ENCODE data around the gene CLDN14. TPM values are rescaled to one million over a fixed set of nuclear protein-coding genes. Genes with fewer than 3 reads are reported as not detected.
"Not testable (repeated sequence)": the region's sequence is repeated elsewhere in the genome, so short reads cannot be mapped to it uniquely, and the experiment has no call there.

The CLDN14 gene
- total RNA-seq, 1 experiment from 2014 or later = not detected

DNA sequence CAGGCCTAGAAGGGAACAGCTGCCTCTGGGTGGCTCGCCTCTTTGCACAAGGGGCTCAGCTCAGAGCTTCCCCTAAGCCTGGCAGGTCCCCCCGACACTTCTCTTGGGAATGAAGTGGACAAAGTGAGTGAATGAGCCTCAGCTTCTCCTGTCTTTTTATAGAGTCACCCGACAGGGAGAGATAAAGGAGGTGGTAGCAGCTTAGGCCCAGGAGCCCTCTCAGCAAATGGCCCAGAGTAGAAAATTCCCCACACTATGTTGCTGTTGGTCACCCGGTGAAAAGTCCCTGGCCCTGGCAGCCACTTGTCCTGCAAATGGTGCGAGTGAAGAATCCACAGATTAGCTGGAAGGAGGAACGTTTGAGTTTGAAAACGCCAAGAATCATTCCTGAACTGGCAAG lies 2.4 kb downstream of the CLDN14 start:
- DNase-seq (ENCODE audit: low read depth) = no peak
- in situ Hi-C loops (cut with HindIII; ENCODE audit: low pct_unique_long_range_greater_than_20kb, low sequenced_read_pairs) = no loop called here

DNA sequence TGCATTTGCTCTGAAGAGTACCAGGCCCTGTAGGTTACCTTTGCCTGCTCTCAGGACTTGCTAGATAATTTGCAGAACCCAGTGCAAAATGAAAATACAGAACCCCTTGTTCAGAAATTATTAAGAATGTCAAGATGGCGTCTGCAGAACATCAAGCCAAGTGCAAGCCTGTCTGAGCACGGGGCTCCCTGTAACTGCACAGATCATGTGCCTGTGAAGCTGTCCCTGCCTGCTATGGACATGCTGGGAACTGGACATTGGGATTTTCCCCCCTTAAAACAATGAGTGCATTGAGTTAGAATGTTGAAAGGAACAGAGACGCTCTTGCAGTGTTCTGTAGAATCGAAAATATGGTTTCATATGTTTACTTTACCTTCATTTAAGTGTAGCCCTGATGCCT lies 2.9 kb downstream of the CLDN14 start:
- in situ Hi-C loops (cut with HindIII; ENCODE audit: low pct_unique_long_range_greater_than_20kb, low sequenced_read_pairs) = no loop called here
- DNase-seq (ENCODE audit: low read depth) = no peak

DNA sequence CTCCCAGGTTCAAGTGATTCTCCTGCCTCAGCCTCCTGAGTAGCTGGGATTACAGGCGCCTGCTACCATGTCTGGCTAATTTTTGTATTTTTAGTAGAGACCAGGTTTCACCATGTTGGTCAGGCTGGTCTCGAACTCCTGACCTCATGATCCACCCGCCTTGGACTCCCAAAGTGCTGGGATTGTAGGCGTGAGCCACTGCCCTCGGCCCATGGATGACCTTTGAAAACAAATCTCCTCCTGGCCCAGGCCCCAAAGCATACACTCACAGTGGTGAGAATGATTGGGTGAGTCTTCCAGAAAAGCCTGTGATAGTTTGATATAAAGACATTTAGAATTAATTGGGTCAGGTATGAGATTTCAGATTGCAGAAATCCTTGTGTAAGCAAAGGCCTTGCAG lies 3.4 kb downstream of the CLDN14 start:
- in situ Hi-C loops (cut with HindIII; ENCODE audit: low pct_unique_long_range_greater_than_20kb, low sequenced_read_pairs); DNase-seq (ENCODE audit: low read depth): not testable (repeated sequence)

DNA sequence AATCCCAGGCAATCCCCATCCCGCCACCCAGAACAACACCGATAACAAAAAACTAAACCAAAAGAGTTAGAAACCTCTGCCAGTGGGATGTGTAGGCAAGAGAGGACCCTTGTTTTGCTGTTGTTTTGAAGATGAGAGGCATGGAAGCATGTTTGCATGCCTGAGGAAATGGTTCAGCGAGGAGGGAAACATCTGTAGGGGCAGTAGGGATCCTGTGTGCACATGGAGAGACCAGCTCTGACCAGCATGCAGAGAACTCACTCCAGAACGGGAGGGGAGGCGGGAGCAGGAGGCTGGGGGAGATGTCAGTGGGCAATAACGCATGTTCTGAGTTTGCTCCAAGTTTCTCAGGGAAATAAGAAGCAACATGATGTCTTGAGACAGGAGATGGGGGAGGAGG lies 5.3 kb downstream of the CLDN14 start:
- no peak for DNase-seq (ENCODE audit: low read depth)
- in situ Hi-C loops (cut with HindIII; ENCODE audit: low pct_unique_long_range_greater_than_20kb, low sequenced_read_pairs) = no loop called here

DNA sequence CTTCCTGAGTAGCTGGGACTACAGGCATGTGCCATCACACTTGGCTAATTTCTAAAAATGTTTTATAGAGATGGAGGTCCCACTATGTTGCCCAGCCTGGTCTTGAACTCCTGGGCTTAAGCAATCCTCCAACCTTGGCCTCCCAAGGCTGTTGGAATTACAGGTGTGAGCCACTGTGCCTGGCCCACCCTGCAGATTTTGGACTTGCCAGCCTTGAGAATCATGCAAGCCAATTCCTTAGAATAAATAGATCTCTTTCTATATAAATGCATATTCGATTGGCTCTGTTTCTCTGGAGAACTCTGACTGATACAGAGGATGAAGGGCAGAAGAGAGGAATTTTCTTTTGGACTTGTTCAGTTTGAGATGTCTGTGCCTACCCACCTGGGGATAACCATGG lies 6.7 kb downstream of the CLDN14 start:
- in situ Hi-C loops (cut with HindIII; ENCODE audit: low pct_unique_long_range_greater_than_20kb, low sequenced_read_pairs) = no loop called here

DNA sequence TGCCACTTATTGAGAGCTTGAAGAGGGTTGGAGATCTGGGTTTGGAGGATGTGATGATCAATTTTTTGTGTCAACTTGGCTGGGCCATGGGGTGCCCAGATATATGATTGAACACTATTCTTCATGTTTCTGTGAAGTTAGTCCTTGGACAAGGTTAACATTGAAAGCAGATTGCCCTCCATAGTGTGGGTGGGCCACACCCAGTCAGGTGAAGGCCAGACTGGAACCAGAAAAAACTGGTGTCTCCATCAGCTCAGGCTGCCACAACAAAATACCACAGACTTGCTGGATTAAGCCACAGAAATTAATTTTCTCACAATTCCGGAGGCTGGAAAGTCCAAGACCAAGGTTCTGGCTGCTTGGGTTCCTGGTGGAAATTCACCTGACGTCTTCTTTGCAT lies 7.5 kb downstream of the CLDN14 start:
- in situ Hi-C loops (cut with HindIII; ENCODE audit: low pct_unique_long_range_greater_than_20kb, low sequenced_read_pairs) = no loop called here
- no peak for DNase-seq (ENCODE audit: low read depth)

More for the DNA sequence above, 6.7 kb downstream of the CLDN14 start:
- DNase-seq (ENCODE audit: low read depth) = no peak

DNA sequence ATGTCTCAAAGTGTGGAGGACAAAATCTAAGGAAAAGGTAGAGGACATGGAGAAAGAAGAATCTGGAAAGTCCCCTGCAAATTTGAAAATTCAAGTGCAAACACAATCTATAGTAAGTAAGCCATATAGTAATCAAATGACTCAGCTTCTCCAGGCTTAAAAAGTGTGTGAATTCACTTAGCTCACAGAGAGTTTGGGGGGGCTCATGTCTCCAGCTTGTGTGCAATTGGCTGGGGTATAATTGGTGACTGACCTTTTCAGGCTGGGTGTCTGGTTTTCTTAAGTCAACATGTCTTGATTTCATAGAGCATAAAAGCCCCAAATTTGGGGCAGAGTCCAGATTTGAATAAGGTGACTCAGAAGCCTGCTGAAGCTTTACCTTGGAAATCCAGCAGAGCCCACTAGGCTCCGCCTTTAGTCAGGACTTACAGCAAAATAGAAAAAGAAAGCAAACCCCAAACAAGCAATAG lies 8.6 kb downstream of the CLDN14 start:
- peak; percentile 68 for DNase-seq (ENCODE audit: low read depth)
- in situ Hi-C loops (cut with HindIII; ENCODE audit: low pct_unique_long_range_greater_than_20kb, low sequenced_read_pairs) = no loop called here

DNA sequence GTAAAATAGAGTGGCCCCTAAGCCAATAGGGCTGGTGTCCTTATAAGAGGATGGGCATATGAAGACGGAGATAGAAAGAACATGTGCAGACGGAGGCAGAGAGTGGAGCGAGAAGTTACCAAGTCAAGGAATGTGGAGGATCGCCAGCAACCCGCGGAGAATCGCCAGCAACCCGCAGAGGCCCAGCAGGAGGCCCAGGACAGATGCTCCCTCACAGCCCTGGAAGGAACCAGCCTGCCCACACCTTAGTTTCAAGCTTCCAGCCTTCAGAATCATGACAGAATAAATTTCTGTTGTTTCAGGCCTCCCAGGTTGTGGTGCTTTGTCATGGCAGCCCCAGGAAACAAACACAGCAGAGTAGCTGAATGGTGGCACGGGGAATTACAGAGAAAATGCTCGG lies 9.6 kb downstream of the CLDN14 start:
- no peak for DNase-seq (ENCODE audit: low read depth)
- in situ Hi-C loops (cut with HindIII; ENCODE audit: low pct_unique_long_range_greater_than_20kb, low sequenced_read_pairs) = no loop called here

DNA sequence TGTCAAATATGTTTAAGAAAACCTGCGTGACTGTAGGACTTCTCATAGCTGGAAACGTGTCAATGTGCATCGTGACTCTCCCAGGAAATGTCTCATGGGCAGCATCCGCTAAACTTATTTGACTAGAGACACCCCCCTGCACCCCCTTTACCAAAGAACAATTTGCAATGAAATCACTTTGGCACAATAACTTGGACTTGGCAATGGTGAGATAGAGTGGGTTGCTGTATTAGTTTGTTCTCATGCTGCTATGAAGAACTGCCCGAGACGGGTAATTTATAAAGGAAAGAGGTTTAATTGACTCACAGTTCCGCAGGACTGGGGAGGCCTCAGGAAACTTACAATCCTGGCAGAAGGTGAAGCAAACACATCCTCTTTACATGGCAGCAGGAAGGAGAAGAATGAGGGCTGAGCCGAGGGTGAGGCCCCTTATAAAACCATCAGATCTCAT lies 13.8 kb downstream of the CLDN14 start:
- in situ Hi-C loops (cut with HindIII; ENCODE audit: low pct_unique_long_range_greater_than_20kb, low sequenced_read_pairs) = no loop called here
- no peak for DNase-seq (ENCODE audit: low read depth)

DNA sequence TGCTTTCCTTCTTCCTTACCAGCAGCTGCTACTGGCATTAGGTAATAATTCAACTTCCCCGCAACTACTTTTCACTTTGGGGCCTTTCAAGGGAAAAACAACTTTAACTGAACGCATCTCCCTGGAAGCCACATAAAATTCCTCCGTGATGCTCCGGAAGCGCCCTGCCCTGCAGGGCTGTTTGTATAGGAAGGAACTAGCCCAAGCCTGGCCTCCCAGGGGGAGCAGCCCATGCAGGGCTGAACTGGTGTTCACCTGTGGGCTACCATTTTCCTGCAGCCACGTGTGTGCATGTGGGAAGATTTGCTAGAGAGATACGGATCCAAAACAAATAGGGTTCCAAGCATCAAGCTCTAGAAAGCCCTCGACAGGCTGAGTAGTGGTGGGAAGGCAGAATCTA lies 14.4 kb downstream of the CLDN14 start:
- DNase-seq (ENCODE audit: low read depth) = no peak
- in situ Hi-C loops (cut with HindIII; ENCODE audit: low pct_unique_long_range_greater_than_20kb, low sequenced_read_pairs) = no loop called here

DNA sequence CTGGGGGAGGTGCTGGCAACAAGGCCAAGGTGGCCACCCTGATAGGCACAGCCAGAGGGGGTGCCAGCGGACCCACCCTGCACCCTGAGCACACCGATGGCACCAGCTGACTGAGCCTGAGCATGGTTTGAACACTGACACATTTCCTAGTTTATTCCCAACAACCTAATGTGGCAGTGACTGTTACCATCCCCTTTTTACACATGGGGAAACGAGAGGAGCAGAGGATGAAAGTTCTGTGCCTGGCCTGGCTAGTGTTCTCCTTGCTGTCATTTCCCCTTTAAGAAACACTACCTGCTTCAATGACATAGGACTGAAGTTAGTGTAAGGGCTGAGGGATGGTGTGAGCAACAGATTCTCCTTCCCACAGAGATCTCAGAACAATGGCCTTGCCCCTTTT lies 15.3 kb downstream of the CLDN14 start:
- in situ Hi-C loops (cut with HindIII; ENCODE audit: low pct_unique_long_range_greater_than_20kb, low sequenced_read_pairs) = no loop called here
- DNase-seq (ENCODE audit: low read depth) = no peak

DNA sequence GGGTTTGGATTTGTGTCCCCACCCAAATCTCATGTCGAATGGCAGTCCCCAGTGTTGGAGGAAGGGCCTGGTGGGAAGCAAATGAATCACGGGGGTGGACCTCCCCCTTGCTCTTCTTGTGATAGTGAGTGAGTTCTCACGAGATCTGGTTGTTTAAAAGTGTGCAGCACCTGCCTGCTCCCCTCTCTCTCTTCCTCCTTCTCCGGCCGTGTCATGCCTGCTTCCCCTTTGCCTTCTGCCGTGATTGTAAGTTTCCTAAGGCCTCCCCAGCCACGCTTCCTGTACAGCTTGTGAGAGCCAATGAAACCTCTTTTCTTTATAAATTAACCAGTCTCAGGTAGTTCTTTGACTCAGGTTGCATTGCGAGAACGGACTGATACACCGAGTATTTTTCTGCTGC lies 15.9 kb downstream of the CLDN14 start:
- no peak for DNase-seq (ENCODE audit: low read depth)
- in situ Hi-C loops (cut with HindIII; ENCODE audit: low pct_unique_long_range_greater_than_20kb, low sequenced_read_pairs) = no loop called here

DNA sequence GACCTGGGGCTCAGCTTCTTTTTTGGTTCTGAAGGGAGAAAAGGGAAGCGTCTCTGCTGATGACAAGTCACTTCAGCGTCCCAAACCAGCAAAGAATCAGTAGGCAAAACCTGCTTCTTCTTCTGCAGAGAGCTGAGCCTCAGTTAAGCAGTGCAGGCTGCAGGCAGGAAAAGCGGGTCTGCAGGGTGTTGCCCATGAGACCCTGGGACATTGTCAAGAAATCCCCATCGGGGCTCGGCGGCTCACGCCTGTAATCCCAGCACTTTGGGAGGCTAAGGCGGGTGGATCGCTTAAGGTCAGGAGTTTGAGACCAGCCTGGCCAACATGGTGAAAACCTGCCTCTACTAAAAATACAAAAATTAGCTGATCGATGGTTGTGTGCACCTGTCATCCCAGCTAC lies 16.7 kb downstream of the CLDN14 start:
- in situ Hi-C loops (cut with HindIII; ENCODE audit: low pct_unique_long_range_greater_than_20kb, low sequenced_read_pairs) = no loop called here
- DNase-seq (ENCODE audit: low read depth) = no peak

DNA sequence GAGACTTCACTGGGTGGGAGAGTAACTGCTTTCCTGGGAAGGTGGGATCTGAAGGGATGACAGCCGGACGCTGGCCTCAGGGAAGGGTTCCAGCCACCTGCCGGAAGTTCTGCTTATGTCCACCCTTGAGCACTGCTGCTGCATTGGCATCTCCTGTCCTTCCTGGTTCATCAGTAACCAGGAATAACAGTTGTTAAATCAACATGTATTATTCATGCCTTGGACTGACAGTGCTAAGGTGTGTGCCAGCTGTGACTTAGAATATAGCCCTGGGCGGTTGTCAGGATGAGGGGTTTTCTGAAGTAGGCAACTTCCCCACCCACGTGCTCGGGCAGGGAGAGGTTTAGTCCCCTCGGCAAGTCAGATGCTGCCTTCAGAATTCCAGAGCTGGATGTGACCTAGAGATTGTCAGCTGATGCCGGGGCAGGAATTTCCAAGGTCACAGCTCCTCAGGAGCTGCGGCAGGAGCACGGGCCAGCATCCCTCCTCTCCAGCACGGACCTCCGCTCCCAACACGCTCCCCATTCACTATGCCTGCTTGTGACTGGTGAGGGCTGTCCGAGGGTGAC lies 17.9 kb downstream of the CLDN14 start:
- DNase-seq (ENCODE audit: low read depth) = peak; percentile 79
- in situ Hi-C loops (cut with HindIII; ENCODE audit: low pct_unique_long_range_greater_than_20kb, low sequenced_read_pairs) = no loop called here

DNA sequence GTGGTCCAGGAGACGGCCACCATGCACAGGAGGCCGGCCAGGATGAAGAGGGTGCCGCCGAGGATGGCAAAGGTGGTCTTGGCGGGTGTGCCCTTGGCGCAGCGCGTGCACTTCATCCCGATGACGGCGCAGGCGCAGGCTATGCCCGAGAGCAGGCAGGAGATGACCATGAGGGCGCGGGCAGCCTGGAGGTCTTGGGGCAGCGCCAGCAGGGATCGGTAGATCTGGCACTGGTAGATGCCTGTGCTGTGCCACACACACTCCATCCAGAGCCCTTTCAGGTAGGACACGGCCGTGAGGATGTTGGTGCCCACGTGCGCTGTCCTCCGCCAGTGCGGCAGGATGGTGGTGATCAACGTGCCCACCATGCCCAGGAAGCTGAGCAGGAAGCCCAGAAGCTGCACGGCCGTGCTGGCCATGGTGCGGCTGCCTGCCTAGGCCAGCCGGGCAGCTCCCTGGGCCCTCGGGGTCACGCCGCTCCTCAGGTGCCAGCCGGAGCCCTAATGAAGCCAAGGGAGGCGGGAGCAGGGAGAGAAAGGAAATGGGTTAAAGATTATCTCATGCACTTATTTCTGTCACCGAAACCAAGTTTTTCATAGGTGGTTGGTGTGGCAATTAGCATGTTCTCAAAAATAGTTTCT lies 18.5 kb downstream of the CLDN14 start:
- no peak for DNase-seq (ENCODE audit: low read depth)
- in situ Hi-C loops (cut with HindIII; ENCODE audit: low pct_unique_long_range_greater_than_20kb, low sequenced_read_pairs) = no loop called here

DNA sequence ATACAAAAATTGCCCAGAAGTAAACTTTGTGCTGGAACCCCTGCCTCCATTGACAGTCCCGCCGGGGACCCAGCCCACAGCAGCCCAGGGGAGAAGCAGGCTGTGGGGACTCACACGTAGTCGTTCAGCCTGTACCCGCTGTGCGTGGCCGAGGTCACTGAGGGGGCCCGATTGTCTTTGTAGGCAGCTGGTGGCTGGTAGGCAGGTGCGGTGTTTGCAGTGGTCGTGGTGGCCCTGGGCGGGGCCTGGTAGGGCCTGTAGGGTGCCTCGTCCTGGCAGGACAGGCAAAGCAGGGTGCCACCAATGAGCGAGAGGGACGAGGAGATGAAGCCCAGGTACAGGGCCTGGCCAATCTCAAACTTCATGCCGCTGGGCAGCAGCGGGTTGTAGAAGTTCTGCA lies 19.1 kb downstream of the CLDN14 start:
- in situ Hi-C loops (cut with HindIII; ENCODE audit: low pct_unique_long_range_greater_than_20kb, low sequenced_read_pairs) = no loop called here
- DNase-seq (ENCODE audit: low read depth) = no peak

DNA sequence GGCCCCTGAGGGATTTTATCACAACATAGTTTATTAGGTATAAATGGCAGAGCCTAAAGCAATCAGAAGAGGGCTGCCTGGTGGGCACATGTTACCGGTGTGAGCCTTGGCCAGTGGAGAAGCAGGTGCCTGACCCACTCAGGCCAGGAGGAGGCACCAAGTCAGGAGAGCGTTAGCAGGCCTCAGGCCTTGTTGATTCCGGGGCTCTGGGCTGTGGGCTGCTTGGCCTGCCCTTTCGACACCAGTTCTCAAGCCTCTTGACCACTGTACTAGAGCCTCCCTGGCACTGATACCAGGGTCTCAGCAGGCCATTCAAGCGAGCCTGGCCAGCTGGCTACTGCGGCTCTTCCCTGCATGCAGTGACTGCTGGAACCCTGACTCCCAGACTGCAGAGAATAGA lies 20.8 kb downstream of the CLDN14 start:
- DNase-seq (ENCODE audit: low read depth) = no peak
- in situ Hi-C loops (cut with HindIII; ENCODE audit: low pct_unique_long_range_greater_than_20kb, low sequenced_read_pairs) = no loop called here

DNA sequence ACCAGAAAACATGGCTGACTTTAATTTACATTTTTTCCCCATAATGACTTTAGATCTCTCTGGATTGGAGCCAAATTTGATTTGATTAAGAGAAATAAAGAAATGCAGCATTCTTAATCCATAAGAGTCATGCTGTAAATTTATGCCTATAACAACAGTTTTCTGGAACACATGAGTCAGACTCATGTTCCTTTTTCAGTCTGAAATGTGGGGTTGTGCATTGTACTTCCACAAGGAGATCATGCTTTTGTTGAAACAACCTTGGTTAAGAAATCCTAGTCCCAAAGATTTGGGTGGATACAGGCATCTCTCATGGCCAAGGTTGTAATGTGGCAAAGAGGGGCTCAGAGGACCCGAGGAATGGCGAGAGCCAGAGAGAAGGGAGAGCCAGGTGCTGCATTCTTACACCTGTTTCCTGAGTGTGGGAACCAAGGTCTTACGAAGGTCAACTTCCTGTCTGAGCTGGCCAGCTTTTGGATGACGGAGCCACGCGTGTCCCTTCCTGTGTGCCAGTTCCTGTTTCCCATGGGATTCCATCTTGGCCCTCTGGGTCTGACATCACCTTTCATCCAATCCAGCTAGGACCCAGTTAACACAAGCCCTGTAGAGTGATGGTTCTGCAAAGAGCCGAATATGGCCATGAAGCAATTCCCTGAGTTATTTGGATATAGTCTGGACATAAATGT lies 23.1 kb downstream of the CLDN14 start:
- no peak for DNase-seq (ENCODE audit: low read depth)
- in situ Hi-C loops (cut with HindIII; ENCODE audit: low pct_unique_long_range_greater_than_20kb, low sequenced_read_pairs) = no loop called here

DNA sequence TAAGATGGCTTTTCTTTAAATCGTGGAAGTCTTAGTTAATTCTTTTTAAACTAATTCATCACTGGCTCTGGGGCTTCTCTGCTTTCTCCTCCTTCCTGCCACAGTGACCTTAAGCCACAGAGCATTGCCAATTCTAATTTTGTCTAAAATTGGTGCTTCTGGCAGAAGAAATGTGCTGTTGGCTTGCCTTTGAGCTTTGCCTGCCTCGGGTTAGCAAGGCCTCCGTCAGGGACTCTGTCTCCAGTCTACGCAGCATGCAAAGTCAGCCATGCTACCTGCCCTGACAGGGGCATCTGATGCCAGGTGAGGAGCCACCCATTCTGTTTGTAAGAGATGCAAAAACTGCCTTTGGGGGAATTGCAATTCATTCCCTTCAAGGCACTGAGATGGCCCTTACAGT lies 25.2 kb downstream of the CLDN14 start:
- in situ Hi-C loops (cut with HindIII; ENCODE audit: low pct_unique_long_range_greater_than_20kb, low sequenced_read_pairs) = no loop called here

DNA sequence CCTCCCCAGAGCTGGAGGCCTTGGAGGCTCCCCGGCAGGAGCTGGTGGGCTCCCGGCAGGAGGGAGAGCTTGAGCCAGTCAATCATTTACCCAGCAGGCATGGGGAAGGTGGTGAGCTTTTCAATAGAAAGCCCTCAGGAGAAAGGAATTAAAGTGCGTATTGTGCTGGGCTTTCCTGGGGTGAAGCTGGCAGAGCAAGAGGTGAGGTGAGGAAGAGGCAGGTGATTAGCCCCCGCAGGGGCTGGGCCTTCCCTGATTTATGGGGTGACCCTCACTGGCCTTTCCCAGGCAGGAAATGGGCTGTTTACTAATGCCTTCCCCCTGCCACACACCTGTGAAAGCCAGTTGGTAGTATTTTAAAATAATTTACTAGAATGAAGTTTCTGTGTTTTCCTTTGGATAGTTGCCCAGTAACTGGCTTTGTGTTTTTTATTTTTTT lies 25.8 kb downstream of the CLDN14 start:
- peak; percentile 65 for DNase-seq (ENCODE audit: low read depth)
- in situ Hi-C loops (cut with HindIII; ENCODE audit: low pct_unique_long_range_greater_than_20kb, low sequenced_read_pairs) = no loop called here

More for the DNA sequence above, 25.2 kb downstream of the CLDN14 start:
- no peak for DNase-seq (ENCODE audit: low read depth)

All from Caki2 (cell line).